Activated naive CD8-positive, alpha-beta T cell (primary cell): Measurements from ENCODE around the gene EHD4.
A peak's percentile ranks its signal among the peaks of the same experiment; 100 is the strongest.

ENCODE experiments used
- H3K27ac Mint-ChIP-seq: one replicate; pipeline ENCODE4 v1.8.0; 2021; ENCODE audit warnings: mixed read lengths
- H3K27me3 Mint-ChIP-seq: one replicate; pipeline ENCODE4 v1.8.0; 2021; ENCODE audit warnings: mixed read lengths
- H3K36me3 Mint-ChIP-seq: one replicate; pipeline ENCODE4 v1.8.0; 2021; ENCODE audit warnings: mixed read lengths
- H3K4me1 Mint-ChIP-seq: one replicate; pipeline ENCODE4 v1.8.0; 2021; ENCODE audit warnings: low read depth, mixed read lengths
- H3K4me3 Mint-ChIP-seq: one replicate; pipeline ENCODE4 v1.8.0; 2021; ENCODE audit warnings: mild to moderate bottlenecking, mixed read lengths
- H3K9me3 Mint-ChIP-seq: one replicate; pipeline ENCODE4 v1.8.0; 2021; ENCODE audit warnings: low read depth, mixed read lengths

EHD4 gene

GRCh38 chr15:41932101-41932500 is 40.3 kb downstream of the EHD4 start:
- no peak overlapping the region for H3K4me3 Mint-ChIP-seq
- peaks cover 4% of the 10 kb centered on the region for H3K9me3 Mint-ChIP-seq
- H3K36me3 Mint-ChIP-seq = peaks cover 5% of the 10 kb centered on the region
- H3K27ac Mint-ChIP-seq = no peak overlapping the region
- H3K27me3 Mint-ChIP-seq = no peaks in the 10 kb centered on the region
- peaks cover 46% of the 10 kb centered on the region for H3K4me1 Mint-ChIP-seq

- H3K9me3 Mint-ChIP-seq = peaks cover 2% of the 10 kb centered on the region
- H3K27ac Mint-ChIP-seq = no peak overlapping the region
- H3K4me1 Mint-ChIP-seq = peaks cover 46% of the 10 kb centered on the region
- H3K27me3 Mint-ChIP-seq = no peaks in the 10 kb centered on the region
- peaks cover 7% of the 10 kb centered on the region for H3K36me3 Mint-ChIP-seq
- H3K4me3 Mint-ChIP-seq = no peak overlapping the region
Measured at GRCh38 chr15:41930867-41931222, 41.5 kb downstream of the EHD4 start.

- H3K36me3 Mint-ChIP-seq = peaks cover 4% of the 10 kb centered on the region
- no peaks in the 10 kb centered on the region for H3K9me3 Mint-ChIP-seq
- peaks cover 41% of the 10 kb centered on the region for H3K4me1 Mint-ChIP-seq
- no peaks in the 10 kb centered on the region for H3K27me3 Mint-ChIP-seq
- no peak overlapping the region for H3K27ac Mint-ChIP-seq
- H3K4me3 Mint-ChIP-seq = no peak overlapping the region
Measured at GRCh38 chr15:41930221-41930866, 42.0 kb downstream of the EHD4 start.

- Mint-ChIP-seq H3K4me1 (peaks cover 26% of the 10 kb centered on the region), H3K4me3 (no peak overlapping the region), H3K27me3 (no peaks in the 10 kb centered on the region), H3K36me3 (peaks cover 4% of the 10 kb centered on the region), H3K9me3 (no peaks in the 10 kb centered on the region), H3K27ac (no peak overlapping the region)
Measured at GRCh38 chr15:41928637-41929620, 43.4 kb downstream of the EHD4 start.

GRCh38 chr15:41928100-41928499 is 44.3 kb downstream of the EHD4 start:
- H3K27ac Mint-ChIP-seq = no peak overlapping the region
- peaks cover 4% of the 10 kb centered on the region for H3K36me3 Mint-ChIP-seq
- H3K4me3 Mint-ChIP-seq = no peak overlapping the region
- H3K4me1 Mint-ChIP-seq = peaks cover 22% of the 10 kb centered on the region
- no peaks in the 10 kb centered on the region for H3K9me3 Mint-ChIP-seq
- H3K27me3 Mint-ChIP-seq = no peaks in the 10 kb centered on the region

GRCh38 chr15:41927536-41927935 is 44.8 kb downstream of the EHD4 start:
- H3K9me3 Mint-ChIP-seq = no peaks in the 10 kb centered on the region
- no peaks in the 10 kb centered on the region for H3K27me3 Mint-ChIP-seq
- H3K27ac Mint-ChIP-seq = no peak overlapping the region
- no peak overlapping the region for H3K4me3 Mint-ChIP-seq
- H3K36me3 Mint-ChIP-seq = peaks cover 4% of the 10 kb centered on the region
- H3K4me1 Mint-ChIP-seq = peaks cover 21% of the 10 kb centered on the region

- H3K4me1 Mint-ChIP-seq = peaks cover 21% of the 10 kb centered on the region
- H3K27ac Mint-ChIP-seq = peak overlapping the region; percentile 62
- peaks cover 7% of the 10 kb centered on the region for H3K36me3 Mint-ChIP-seq
- no peaks in the 10 kb centered on the region for H3K27me3 Mint-ChIP-seq
- no peaks in the 10 kb centered on the region for H3K9me3 Mint-ChIP-seq
- H3K4me3 Mint-ChIP-seq = no peak overlapping the region
Measured at GRCh38 chr15:41926185-41927056, 45.9 kb downstream of the EHD4 start.

- no peaks in the 10 kb centered on the region for H3K27me3 Mint-ChIP-seq
- peaks cover 9% of the 10 kb centered on the region for H3K36me3 Mint-ChIP-seq
- H3K27ac Mint-ChIP-seq = no peak overlapping the region
- H3K4me3 Mint-ChIP-seq = no peak overlapping the region
- no peaks in the 10 kb centered on the region for H3K9me3 Mint-ChIP-seq
- H3K4me1 Mint-ChIP-seq = peaks cover 21% of the 10 kb centered on the region
Measured at GRCh38 chr15:41925086-41925608, 47.2 kb downstream of the EHD4 start.

- Mint-ChIP-seq H3K27ac (no peak overlapping the region), H3K4me1 (peaks cover 19% of the 10 kb centered on the region), H3K36me3 (peaks cover 9% of the 10 kb centered on the region), H3K4me3 (no peak overlapping the region), H3K27me3 (no peaks in the 10 kb centered on the region), H3K9me3 (no peaks in the 10 kb centered on the region)
Measured at GRCh38 chr15:41923401-41923997, 48.9 kb downstream of the EHD4 start.

GRCh38 chr15:41922353-41922752 is 50.0 kb downstream of the EHD4 start:
- H3K27me3 Mint-ChIP-seq = no peaks in the 10 kb centered on the region
- no peak overlapping the region for H3K4me3 Mint-ChIP-seq
- peaks cover 12% of the 10 kb centered on the region for H3K36me3 Mint-ChIP-seq
- H3K4me1 Mint-ChIP-seq = peaks cover 13% of the 10 kb centered on the region
- H3K27ac Mint-ChIP-seq = no peak overlapping the region
- H3K9me3 Mint-ChIP-seq = no peaks in the 10 kb centered on the region

GRCh38 chr15:41921639-41922038 is 50.7 kb downstream of the EHD4 start:
- H3K36me3 Mint-ChIP-seq = peaks cover 12% of the 10 kb centered on the region
- H3K4me3 Mint-ChIP-seq = no peak overlapping the region
- peaks cover 8% of the 10 kb centered on the region for H3K4me1 Mint-ChIP-seq
- H3K27me3 Mint-ChIP-seq = no peaks in the 10 kb centered on the region
- no peak overlapping the region for H3K27ac Mint-ChIP-seq
- no peaks in the 10 kb centered on the region for H3K9me3 Mint-ChIP-seq

GRCh38 chr15:41921167-41921566 is 51.2 kb downstream of the EHD4 start:
- peaks cover 3% of the 10 kb centered on the region for H3K4me1 Mint-ChIP-seq
- peaks cover 10% of the 10 kb centered on the region for H3K36me3 Mint-ChIP-seq
- H3K27me3 Mint-ChIP-seq = no peaks in the 10 kb centered on the region
- H3K27ac Mint-ChIP-seq = no peak overlapping the region
- no peaks in the 10 kb centered on the region for H3K9me3 Mint-ChIP-seq
- H3K4me3 Mint-ChIP-seq = no peak overlapping the region

GRCh38 chr15:41919954-41920538 is 52.3 kb downstream of the EHD4 start:
- Mint-ChIP-seq H3K27ac (no peak overlapping the region), H3K4me3 (no peak overlapping the region), H3K4me1 (no peaks in the 10 kb centered on the region), H3K36me3 (peaks cover 10% of the 10 kb centered on the region), H3K9me3 (no peaks in the 10 kb centered on the region), H3K27me3 (no peaks in the 10 kb centered on the region)

- Mint-ChIP-seq H3K9me3 (no peaks in the 10 kb centered on the region), H3K4me1 (no peaks in the 10 kb centered on the region), H3K27me3 (no peaks in the 10 kb centered on the region), H3K36me3 (peaks cover 10% of the 10 kb centered on the region), H3K27ac (no peak overlapping the region), H3K4me3 (no peak overlapping the region)
Measured at GRCh38 chr15:41919201-41919820, 53.0 kb downstream of the EHD4 start.
